Testis (tissue), 3 donors: ENCODE measurements around the gene RPS15. TPM values are rescaled to one million over a fixed set of nuclear protein-coding genes. Genes with fewer than 3 reads are reported as not detected.
A peak's percentile ranks its signal among the peaks of the same experiment; 100 is the strongest.

ENCODE experiments used
- DNase-seq: peaks from one replicate; pipeline ENCODE4 v3.0.0-alpha.2; 2019
- H3K27ac ChIP-seq, 2 donors: fragments of 200-600 bp; sonication (generic); one replicate each; pipeline ENCODE4 v1.5.1; 2019
- H3K27me3 ChIP-seq: fragments of 200-600 bp; sonication (generic); one replicate; pipeline ENCODE4 v1.5.1; 2019
- H3K36me3 ChIP-seq: fragments of 200-600 bp; sonication (generic); one replicate; pipeline ENCODE4 v1.5.1; 2017; ENCODE audit warnings: low read depth; ENCODE audit errors: missing control alignments
- H3K4me1 ChIP-seq: fragments of 200-600 bp; sonication (generic); one replicate; pipeline ENCODE4 v1.5.1; 2019
- H3K4me3 ChIP-seq, 2 donors: fragments of 200-600 bp; sonication (generic); one replicate each; pipeline ENCODE4 v1.5.1; 2017 to 2019
- H3K9me3 ChIP-seq: fragments of 200-600 bp; sonication (generic); one replicate; pipeline ENCODE4 v1.5.1; 2017
- POLR2A ChIP-seq: fragments of 450-650 bp; IDR thresholded peaks from one replicate; pipeline ENCODE4 v1.6.1; 2017; ENCODE audit warnings: antibody characterized with exemption, mild to moderate bottlenecking, moderate library complexity
- WGBS, 2 donors: methylation state at CpG; one replicate each; pipeline ENCODE4 v1.1.5; 2018; 5-methylcytosine and 5-hydroxymethylcytosine counted together
- intact Hi-C: fragments of 100-400 bp; cut with DNase I; formaldehyde crosslinking; loops from one replicate; pipeline ENCODE4 v1.15.1; 2023; ENCODE audit warnings: low total_unique reads
- polyA plus RNA-seq: library from polyadenylated mRNA; stranded (reverse); fragments of 350-450 nt; fragmentation: Illumina TruSeq; extraction: RNeasy Lipid Tissue Mini Kit (QIAGEN cat#74804); gene quantifications from one replicate; pipeline ENCODE4 v1.2.3, GENCODE V29; 2014; ENCODE audit warnings: low read depth, low replicate concordance; ENCODE audit not compliant: insufficient read depth
- total RNA-seq, 2 donors: library from RNA; depleted of rRNA; stranded (reverse); fragments of >200 nt; gene quantifications; one replicate each; pipeline ENCODE4 v1.2.3, GENCODE V29; 2016
- TF ChIP-seq, protein P1 (sequence below), 3 experiments: fragments of 450-650 bp in 2 of 3; fragments of 200-600 bp in 1 of 3; sonication (generic) in 1 of 3; IDR thresholded peaks; one replicate each; pipeline ENCODE4 v1.5.1; 2016 to 2019; ENCODE audit warnings: antibody characterized with exemption in 3 of 3, mild to moderate bottlenecking in 2 of 3, moderate library complexity in 1 of 3

The RPS15 gene
- total and polyA plus RNA-seq, 3 donors from 2014 or later = 768 to 1,750 (median 1,248) TPM

DNA sequence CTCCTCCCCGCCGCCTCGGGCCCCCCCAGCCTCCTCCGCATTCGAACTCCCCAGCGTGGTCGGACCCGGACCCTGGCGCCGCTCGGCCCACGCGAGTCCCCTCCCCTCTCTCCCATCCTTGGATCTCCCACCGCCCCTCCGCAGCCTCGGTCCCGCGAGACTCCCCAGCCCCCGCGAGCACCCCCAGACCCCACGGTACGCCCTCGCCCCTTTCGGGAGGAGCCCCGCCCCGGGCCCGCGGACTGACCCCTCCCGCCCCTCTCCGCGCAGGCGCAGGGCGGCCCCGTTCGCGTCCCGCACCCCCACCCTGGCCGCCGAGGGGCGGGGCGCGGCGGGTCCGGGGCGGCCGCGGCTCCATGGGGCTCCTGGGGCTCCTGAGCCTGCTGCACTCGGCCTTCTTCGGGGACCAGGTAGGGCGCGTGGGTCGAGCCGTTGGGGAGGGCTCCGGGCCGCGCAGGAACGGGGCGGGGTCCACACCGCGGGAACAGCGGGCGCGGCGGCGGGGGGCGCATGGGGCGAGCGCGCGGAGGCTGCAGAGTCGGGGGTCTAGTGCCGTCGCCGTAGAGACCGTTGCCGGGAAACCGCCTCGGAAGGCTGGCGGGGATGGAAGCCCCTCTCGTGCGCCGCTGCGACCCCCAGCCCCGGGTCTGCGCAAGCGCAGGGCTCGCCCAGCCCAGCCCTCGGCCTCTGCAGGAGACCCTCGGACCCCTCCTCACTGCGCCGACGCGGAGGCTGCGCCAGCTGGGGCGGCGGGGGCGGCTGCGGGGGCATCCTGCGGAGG is 7.9 kb downstream of the RPS15 start:
- Histone ChIP-seq H3K36me3 (no peaks in the 10 kb centered on the region), H3K4me3 (peak overlapping the region; percentile 34 to 45), H3K9me3 (no peaks in the 10 kb centered on the region), H3K4me1 (peaks cover 13% of the 10 kb centered on the region), H3K27ac (no peak overlapping the region), H3K27me3 (peaks cover 3% of the 10 kb centered on the region)
- intact Hi-C loops = no loop called here
- whole genome bisulfite sequencing, 2 donors = 0 to 1% methylated on average over 3 to 57 of the region's 99 CpGs
- TF ChIP-seq, protein P1, sequence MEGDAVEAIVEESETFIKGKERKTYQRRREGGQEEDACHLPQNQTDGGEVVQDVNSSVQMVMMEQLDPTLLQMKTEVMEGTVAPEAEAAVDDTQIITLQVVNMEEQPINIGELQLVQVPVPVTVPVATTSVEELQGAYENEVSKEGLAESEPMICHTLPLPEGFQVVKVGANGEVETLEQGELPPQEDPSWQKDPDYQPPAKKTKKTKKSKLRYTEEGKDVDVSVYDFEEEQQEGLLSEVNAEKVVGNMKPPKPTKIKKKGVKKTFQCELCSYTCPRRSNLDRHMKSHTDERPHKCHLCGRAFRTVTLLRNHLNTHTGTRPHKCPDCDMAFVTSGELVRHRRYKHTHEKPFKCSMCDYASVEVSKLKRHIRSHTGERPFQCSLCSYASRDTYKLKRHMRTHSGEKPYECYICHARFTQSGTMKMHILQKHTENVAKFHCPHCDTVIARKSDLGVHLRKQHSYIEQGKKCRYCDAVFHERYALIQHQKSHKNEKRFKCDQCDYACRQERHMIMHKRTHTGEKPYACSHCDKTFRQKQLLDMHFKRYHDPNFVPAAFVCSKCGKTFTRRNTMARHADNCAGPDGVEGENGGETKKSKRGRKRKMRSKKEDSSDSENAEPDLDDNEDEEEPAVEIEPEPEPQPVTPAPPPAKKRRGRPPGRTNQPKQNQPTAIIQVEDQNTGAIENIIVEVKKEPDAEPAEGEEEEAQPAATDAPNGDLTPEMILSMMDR (IDR thresholded peaks at IDR 0.05) = no peak
- TF ChIP-seq POLR2A = no peak
- no peak for DNase-seq

DNA sequence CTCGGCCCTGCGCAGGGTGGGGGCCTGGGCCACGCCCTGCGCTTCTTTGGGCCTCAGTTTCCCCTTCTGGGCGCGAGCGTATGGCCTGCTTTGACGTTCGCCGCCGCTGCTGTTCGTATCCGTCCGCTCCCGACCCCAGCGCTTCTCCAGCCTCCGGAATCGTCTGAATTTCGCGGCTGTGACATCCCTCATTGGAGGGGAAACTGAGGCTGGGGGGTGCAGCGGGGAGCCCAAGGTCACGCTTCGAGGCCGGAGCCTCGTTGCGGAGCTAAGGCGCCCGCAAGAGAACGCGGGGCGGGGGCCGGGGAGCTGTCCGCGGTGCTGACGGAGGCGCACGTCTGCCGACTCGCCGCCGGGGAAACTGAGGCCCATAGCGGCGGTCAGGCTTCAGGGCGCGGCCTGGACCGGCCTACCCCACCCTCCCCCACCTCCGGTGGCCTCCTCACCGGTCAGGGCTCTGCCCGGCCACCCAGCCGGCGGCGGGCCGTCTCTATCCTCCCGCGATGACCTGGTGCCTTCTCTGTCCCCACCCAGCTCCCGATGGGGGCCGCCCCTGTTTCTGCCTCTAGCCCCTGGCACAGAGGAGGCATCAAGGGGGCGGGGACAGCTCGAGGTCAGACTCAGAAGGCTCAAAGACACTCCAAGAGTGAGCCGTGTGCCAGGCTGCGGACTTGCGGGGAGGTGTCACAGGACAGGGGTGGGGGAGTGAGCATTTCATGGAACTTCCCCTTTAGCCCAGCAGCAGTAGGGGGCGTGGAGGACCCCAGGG is 8.7 kb downstream of the RPS15 start:
- Histone ChIP-seq H3K36me3 (no peaks in the 10 kb centered on the region), H3K27me3 (peaks cover 3% of the 10 kb centered on the region), H3K27ac (no peak overlapping the region), H3K4me3 (peak overlapping the region; percentile 34 to 45), H3K4me1 (peaks cover 14% of the 10 kb centered on the region), H3K9me3 (no peaks in the 10 kb centered on the region)
- DNase-seq = no peak
- intact Hi-C loops = no loop called here
- WGBS, 2 donors = 1 to 7% methylated on average over 18 to 62 of the region's 63 CpGs
- TF ChIP-seq, protein P1 (IDR thresholded peaks at IDR 0.05) = no peak
- TF ChIP-seq POLR2A = no peak

DNA sequence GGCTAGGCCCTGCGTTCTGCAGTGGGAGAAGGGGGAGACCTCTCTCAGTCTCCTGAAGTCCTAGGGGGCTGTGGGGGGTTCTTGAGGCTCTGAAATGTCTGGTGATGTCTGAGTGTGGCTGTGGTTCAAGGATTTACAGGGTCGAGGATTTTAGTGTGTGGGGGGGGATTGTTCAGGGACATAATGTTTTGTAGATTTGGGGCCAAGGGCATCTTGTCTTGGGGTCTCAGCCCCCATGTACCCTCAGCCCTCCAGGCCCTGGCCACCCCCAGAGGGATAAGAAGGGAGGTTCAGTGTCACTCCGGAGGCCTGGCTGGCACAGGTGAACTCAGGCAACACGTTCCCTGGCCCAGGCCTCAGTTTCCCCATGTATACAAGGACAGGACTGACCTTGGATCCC is 9.3 kb downstream of the RPS15 start:
- Histone ChIP-seq H3K27ac (no peak overlapping the region), H3K36me3 (no peaks in the 10 kb centered on the region), H3K27me3 (peaks cover 3% of the 10 kb centered on the region), H3K9me3 (no peaks in the 10 kb centered on the region), H3K4me3 (no peak overlapping the region), H3K4me1 (peaks cover 20% of the 10 kb centered on the region)
- TF ChIP-seq, protein P1 (IDR thresholded peaks at IDR 0.05) = no peak
- TF ChIP-seq POLR2A = no peak
- WGBS, 2 donors = 19 to 27% methylated on average over 4 of the region's 4 CpGs
- intact Hi-C loops = no loop called here
- no peak for DNase-seq

DNA sequence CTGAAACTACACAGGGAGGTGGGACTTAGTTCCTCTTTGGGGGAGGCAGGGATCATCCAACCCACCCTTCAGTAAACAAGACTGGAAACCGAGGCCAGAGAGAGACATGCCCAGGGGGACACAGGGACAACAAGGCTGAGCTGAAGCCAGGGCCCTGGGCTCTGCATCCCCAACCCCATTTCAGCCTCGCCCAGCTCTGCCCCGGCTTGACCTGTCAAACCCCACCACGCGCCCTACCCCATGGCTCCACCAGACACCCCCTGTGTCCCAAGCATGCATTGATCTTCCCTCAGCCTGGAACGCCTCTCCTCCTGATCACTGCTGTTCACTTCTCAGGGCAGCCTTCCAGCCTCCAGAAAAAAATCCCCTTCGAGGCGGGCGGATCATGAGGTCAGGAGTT is 9.7 kb downstream of the RPS15 start:
- intact Hi-C loops = no loop called here
- 70 to 78% methylated on average over 9 of the region's 9 CpGs for WGBS, 2 donors
- peaks cover 3% of the 10 kb centered on the region for H3K27me3 ChIP-seq
- no peak for DNase-seq
- H3K36me3 ChIP-seq = no peaks in the 10 kb centered on the region
- no peak overlapping the region for H3K27ac ChIP-seq
- peaks cover 24% of the 10 kb centered on the region for H3K4me1 ChIP-seq
- no peaks in the 10 kb centered on the region for H3K9me3 ChIP-seq
- no peak overlapping the region for H3K4me3 ChIP-seq
- TF ChIP-seq, protein P1 (IDR thresholded peaks at IDR 0.05) = no peak
- TF ChIP-seq POLR2A = no peak
